ENCODE results near the gene PRELID2. TPM values are rescaled to one million over a fixed set of nuclear protein-coding genes. Genes with fewer than 3 reads are reported as not detected.

The PRELID2 gene
- total and polyA plus RNA-seq, 2 experiments from 2014 or later: 7.0 to 7.4 TPM

DNA sequence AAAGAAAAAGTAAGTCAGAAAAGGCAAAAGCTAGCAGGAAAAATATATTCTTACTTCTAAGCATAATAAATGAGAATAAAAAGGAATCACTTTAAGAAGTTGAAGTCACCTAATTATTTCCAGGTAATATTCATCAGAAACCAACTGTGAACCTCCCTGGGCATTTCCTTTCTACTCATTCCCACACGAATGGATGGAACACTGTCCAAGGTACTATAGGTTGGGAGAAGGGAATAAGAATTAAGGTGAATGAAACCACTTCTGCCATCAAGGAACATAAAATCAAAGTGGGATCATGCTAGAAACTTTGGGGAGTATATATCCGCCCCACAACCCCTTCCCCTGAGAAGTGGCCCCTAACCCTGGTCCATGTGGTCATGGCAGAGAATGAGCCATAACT lies 41.6 kb downstream of the PRELID2 start:
- no peaks in the 10 kb centered on the region for H3F3A ChIP-seq (ENCODE audit: insufficient read depth)
- 77 to 85% methylated on average over 2 of the region's 2 CpGs for WGBS, 2 experiments (ENCODE audit: low coverage in 1 of 2, low lambda C conversion rate in 2 of 2, missing lambda C conversion rate in 2 of 2)
- no peaks in the 10 kb centered on the region for H3K9me2 ChIP-seq (ENCODE audit: insufficient read depth)
- H3K27ac ChIP-seq: no peak overlapping the region
- H3K9ac ChIP-seq: no peak overlapping the region
- no peaks in the 10 kb centered on the region for H3K4me1 ChIP-seq (ENCODE audit: insufficient read depth)
- DNase-seq: no peak
- H3K79me2 ChIP-seq (ENCODE audit: insufficient read depth): no peaks in the 10 kb centered on the region
- H3K27me3 ChIP-seq (replicated peaks; ENCODE audit: insufficient read depth): no peaks in the 10 kb centered on the region
- in situ Hi-C loops (cut with MboI): no loop called here
- no peak overlapping the region for H2AFZ ChIP-seq
- no peaks in the 10 kb centered on the region for H4K20me1 ChIP-seq (ENCODE audit: insufficient read depth)
- H3K9me3 ChIP-seq (ENCODE audit: low read depth): no peaks in the 10 kb centered on the region
- no peak overlapping the region for H3K4me2 ChIP-seq (ENCODE audit: unreplicated experiment)
- no peak overlapping the region for H3K4me3 ChIP-seq
- H3K36me3 ChIP-seq (ENCODE audit: low read depth): no peaks in the 10 kb centered on the region
- TF ChIP-seq EZH2 (IDR thresholded peaks at IDR 0.05; ENCODE audit: insufficient read depth, poor library complexity, severe bottlenecking) (no peak), EZH2phosphoT487 (IDR thresholded peaks at IDR 0.05; ENCODE audit: insufficient read depth, low read depth) (no peak)

DNA sequence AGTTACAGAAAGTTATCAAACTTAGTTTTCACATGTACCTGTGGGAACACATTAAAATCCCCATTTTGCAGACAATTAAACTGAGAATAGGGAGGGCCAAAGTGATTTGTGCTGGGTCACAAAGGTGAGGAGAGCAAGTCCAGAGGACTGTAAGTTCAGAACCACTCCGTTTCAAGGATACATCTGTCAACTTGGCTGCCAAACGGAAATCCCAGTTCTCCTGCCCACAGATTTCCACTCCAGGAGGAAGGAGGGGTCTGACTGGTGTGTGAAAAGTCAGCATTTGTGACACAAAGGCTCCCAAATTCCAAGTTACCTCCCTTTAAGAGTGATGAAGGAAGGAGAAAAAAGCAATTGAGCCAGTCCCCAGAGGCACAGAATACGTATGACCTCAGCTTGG lies 42.3 kb downstream of the PRELID2 start:
- no peaks in the 10 kb centered on the region for H3K9me3 ChIP-seq (ENCODE audit: low read depth)
- no peaks in the 10 kb centered on the region for H4K20me1 ChIP-seq (ENCODE audit: insufficient read depth)
- H3K27me3 ChIP-seq (replicated peaks; ENCODE audit: insufficient read depth): no peaks in the 10 kb centered on the region
- no peaks in the 10 kb centered on the region for H3K4me1 ChIP-seq (ENCODE audit: insufficient read depth)
- no peak overlapping the region for H3K27ac ChIP-seq
- 54 to 67% methylated on average over 3 of the region's 3 CpGs for WGBS, 2 experiments (ENCODE audit: low coverage in 1 of 2, low lambda C conversion rate in 2 of 2, missing lambda C conversion rate in 2 of 2)
- no peak overlapping the region for H2AFZ ChIP-seq
- H3K79me2 ChIP-seq (ENCODE audit: insufficient read depth): no peaks in the 10 kb centered on the region
- no peak for TF ChIP-seq EZH2 (IDR thresholded peaks at IDR 0.05; ENCODE audit: insufficient read depth, poor library complexity, severe bottlenecking)
- H3K4me2 ChIP-seq (ENCODE audit: unreplicated experiment): no peak overlapping the region
- no peaks in the 10 kb centered on the region for H3K36me3 ChIP-seq (ENCODE audit: low read depth)
- in situ Hi-C loops (cut with MboI): no loop called here
- H3F3A ChIP-seq (ENCODE audit: insufficient read depth): no peaks in the 10 kb centered on the region
- no peak for DNase-seq
- no peak overlapping the region for H3K4me3 ChIP-seq
- H3K9ac ChIP-seq: no peak overlapping the region
- no peaks in the 10 kb centered on the region for H3K9me2 ChIP-seq (ENCODE audit: insufficient read depth)

DNA sequence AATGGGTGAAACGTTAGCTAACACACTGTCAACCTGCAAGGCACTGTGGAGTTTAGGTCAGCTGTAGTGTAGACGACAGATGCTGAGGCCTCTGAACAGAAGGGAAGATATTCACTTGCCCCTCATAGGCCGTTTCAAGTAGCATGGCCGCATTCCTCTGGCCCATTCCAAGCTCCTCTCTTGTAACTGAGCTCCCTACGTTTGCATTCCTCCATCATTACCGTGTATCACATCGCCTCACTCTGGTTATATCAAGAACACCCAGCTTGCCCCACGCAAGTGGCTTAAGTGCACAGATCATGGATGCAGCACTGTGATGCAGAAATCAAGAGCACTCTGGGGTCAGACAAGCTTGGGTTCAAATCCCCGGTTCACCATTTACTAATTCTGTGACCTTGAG lies 43.3 kb downstream of the PRELID2 start:
- Histone ChIP-seq H3K9me2 (ENCODE audit: insufficient read depth) (no peaks in the 10 kb centered on the region), H3K9me3 (ENCODE audit: low read depth) (no peaks in the 10 kb centered on the region), H3K36me3 (ENCODE audit: low read depth) (no peaks in the 10 kb centered on the region), H3K4me2 (ENCODE audit: unreplicated experiment) (no peak overlapping the region), H3K4me1 (ENCODE audit: insufficient read depth) (no peaks in the 10 kb centered on the region), H3K27ac (no peak overlapping the region), H3K79me2 (ENCODE audit: insufficient read depth) (no peaks in the 10 kb centered on the region), H3F3A (ENCODE audit: insufficient read depth) (no peaks in the 10 kb centered on the region), H4K20me1 (ENCODE audit: insufficient read depth) (no peaks in the 10 kb centered on the region), H2AFZ (no peak overlapping the region), H3K4me3 (no peak overlapping the region), H3K27me3 (replicated peaks; ENCODE audit: insufficient read depth) (no peaks in the 10 kb centered on the region), H3K9ac (no peak overlapping the region)
- 88 to 90% methylated on average over 9 of the region's 9 CpGs for WGBS, 2 experiments (ENCODE audit: low coverage in 1 of 2, low lambda C conversion rate in 2 of 2, missing lambda C conversion rate in 2 of 2)
- DNase-seq: no peak
- TF ChIP-seq EZH2 (IDR thresholded peaks at IDR 0.05; ENCODE audit: insufficient read depth, poor library complexity, severe bottlenecking) (no peak), EZH2phosphoT487 (IDR thresholded peaks at IDR 0.05; ENCODE audit: insufficient read depth, low read depth) (no peak)
- in situ Hi-C loops (cut with MboI): no loop called here

DNA sequence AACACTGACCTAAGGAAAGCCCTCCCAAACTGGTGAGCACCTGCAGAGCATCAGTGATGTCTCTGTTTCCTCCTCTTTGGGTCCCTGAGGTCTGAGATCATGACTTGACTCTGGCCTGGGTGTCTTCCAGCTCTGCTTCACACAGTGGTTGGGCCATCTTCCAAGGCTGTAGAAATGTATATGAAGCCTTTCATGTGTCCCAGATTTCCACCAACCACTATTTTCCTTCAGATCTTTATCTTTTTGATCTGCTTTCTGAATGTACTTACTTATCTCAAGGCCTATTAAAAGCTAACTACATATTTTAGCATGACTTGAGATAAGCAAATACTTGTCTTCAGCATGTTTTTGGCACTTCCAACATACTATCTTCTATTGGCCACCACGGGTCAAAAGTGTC lies 47.1 kb downstream of the PRELID2 start:
- in situ Hi-C loops (cut with MboI): no loop called here
- no peak for TF ChIP-seq EZH2phosphoT487 (IDR thresholded peaks at IDR 0.05; ENCODE audit: insufficient read depth, low read depth)
- TF ChIP-seq EZH2 (IDR thresholded peaks at IDR 0.05; ENCODE audit: insufficient read depth, poor library complexity, severe bottlenecking): no peak
- Histone ChIP-seq H3K9me3 (ENCODE audit: low read depth) (no peaks in the 10 kb centered on the region), H2AFZ (no peak overlapping the region), H4K20me1 (ENCODE audit: insufficient read depth) (no peaks in the 10 kb centered on the region), H3K9me2 (ENCODE audit: insufficient read depth) (no peaks in the 10 kb centered on the region), H3F3A (ENCODE audit: insufficient read depth) (no peaks in the 10 kb centered on the region), H3K79me2 (ENCODE audit: insufficient read depth) (no peaks in the 10 kb centered on the region), H3K4me3 (no peak overlapping the region), H3K4me2 (ENCODE audit: unreplicated experiment) (no peak overlapping the region), H3K36me3 (ENCODE audit: low read depth) (no peaks in the 10 kb centered on the region), H3K27ac (no peak overlapping the region), H3K9ac (no peak overlapping the region), H3K27me3 (replicated peaks; ENCODE audit: insufficient read depth) (no peaks in the 10 kb centered on the region), H3K4me1 (ENCODE audit: insufficient read depth) (no peaks in the 10 kb centered on the region)
- 0% methylated on average over 1 of the region's 1 CpG for WGBS, 2 experiments (ENCODE audit: low coverage in 1 of 2, low lambda C conversion rate in 2 of 2, missing lambda C conversion rate in 2 of 2)
- DNase-seq: no peak

DNA sequence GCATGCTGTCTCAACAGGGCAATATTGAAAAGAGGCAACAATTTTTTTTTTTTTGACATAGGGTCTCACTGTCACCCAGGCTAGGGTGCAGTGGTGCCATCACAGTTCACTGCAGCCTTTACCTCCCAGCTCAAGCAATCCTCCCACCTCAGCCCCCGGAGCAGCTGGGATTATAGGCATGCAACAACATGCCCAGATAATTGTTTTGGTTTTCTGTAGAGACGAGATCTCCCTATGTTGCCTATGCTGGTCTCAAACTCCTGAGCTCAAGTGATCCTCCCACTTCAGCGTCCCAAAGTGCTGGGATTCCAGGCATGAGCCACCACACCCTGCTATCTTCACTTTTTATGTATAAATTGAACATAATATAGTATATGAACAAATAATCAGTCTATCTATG lies 47.6 kb downstream of the PRELID2 start:
- TF ChIP-seq EZH2phosphoT487 (IDR thresholded peaks at IDR 0.05; ENCODE audit: insufficient read depth, low read depth) (no peak), EZH2 (IDR thresholded peaks at IDR 0.05; ENCODE audit: insufficient read depth, poor library complexity, severe bottlenecking) (no peak)
- Histone ChIP-seq H3K9me3 (ENCODE audit: low read depth) (no peaks in the 10 kb centered on the region), H3K27ac (no peak overlapping the region), H3K9ac (no peak overlapping the region), H4K20me1 (ENCODE audit: insufficient read depth) (no peaks in the 10 kb centered on the region), H3K4me2 (ENCODE audit: unreplicated experiment) (no peak overlapping the region), H3K4me1 (ENCODE audit: insufficient read depth) (no peaks in the 10 kb centered on the region), H3K36me3 (ENCODE audit: low read depth) (no peaks in the 10 kb centered on the region), H2AFZ (no peak overlapping the region), H3F3A (ENCODE audit: insufficient read depth) (no peaks in the 10 kb centered on the region), H3K79me2 (ENCODE audit: insufficient read depth) (no peaks in the 10 kb centered on the region), H3K27me3 (replicated peaks; ENCODE audit: insufficient read depth) (no peaks in the 10 kb centered on the region), H3K4me3 (no peak overlapping the region), H3K9me2 (ENCODE audit: insufficient read depth) (no peaks in the 10 kb centered on the region)
- DNase-seq: no peak
- in situ Hi-C loops (cut with MboI): no loop called here
- WGBS, 2 experiments (ENCODE audit: low coverage in 1 of 2, low lambda C conversion rate in 2 of 2, missing lambda C conversion rate in 2 of 2): 89% methylated on average over 3 of the region's 3 CpGs
